ENCODE data around the gene TRIM25. TPM values are rescaled to one million over a fixed set of nuclear protein-coding genes. Genes with fewer than 3 reads are reported as not detected.
A peak's percentile ranks its signal among the peaks of the same experiment; 100 is the strongest.

TRIM25 gene
- total and polyA plus RNA-seq, 5 donors from 2014 or later: 4.6 to 58.3 (median 5.9) TPM

- Histone ChIP-seq H3K27me3 (ENCODE audit: control insufficient read depth, insufficient read depth, low read length) (no peaks in the 10 kb centered on the region), H3K36me3 (ENCODE audit: control insufficient read depth, insufficient read depth, low read length) (peaks cover 37% of the 10 kb centered on the region), H3K9me3 (ENCODE audit: control insufficient read depth in 2 of 2, low read length in 2 of 2) (peaks cover 9 to 19% of the 10 kb centered on the region in 2 experiments), H3K4me3 (ENCODE audit: low read depth, low read length) (no peak overlapping the region), H3K4me1 (ENCODE audit: control insufficient read depth, insufficient read depth, low read length, poor library complexity, severe bottlenecking) (no peaks in the 10 kb centered on the region), H3K27ac (ENCODE audit: insufficient read depth, low read length, poor library complexity, severe bottlenecking) (no peak overlapping the region)
- Mint-ChIP-seq H3K27me3 (no peaks in the 10 kb centered on the region), H3K4me3 (no peak overlapping the region), H3K36me3 (peaks cover 29% of the 10 kb centered on the region), H3K9me3 (peaks cover 0 to 12% (median 0%) of the 10 kb centered on the region in 7 donors), H3K4me1 (peaks cover 0 to 4% (median 0%) of the 10 kb centered on the region in 4 donors), H3K27ac (peak overlapping the region in 1 of 3 donors; percentile 74)
- ATAC-seq (ENCODE audit: low read depth in 2 of 2) (no peak), DNase-seq (no peak)
These were observed 20.0 kb upstream of the TRIM25 start for GRCh38 chr17:56933868-56934267.

GRCh38 chr17:56933151-56933745 lies 19.4 kb upstream of the TRIM25 start:
- ATAC-seq (ENCODE audit: low read depth in 2 of 2) (no peak), DNase-seq (no peak)
- peak overlapping the region in 1 of 3 donors; percentile 74 for H3K27ac Mint-ChIP-seq
- Histone ChIP-seq H3K36me3 (ENCODE audit: control insufficient read depth, insufficient read depth, low read length) (peaks cover 31% of the 10 kb centered on the region), H3K4me3 (ENCODE audit: low read depth, low read length) (no peak overlapping the region), H3K27ac (ENCODE audit: insufficient read depth, low read length, poor library complexity, severe bottlenecking) (no peak overlapping the region), H3K9me3 (ENCODE audit: control insufficient read depth in 2 of 2, low read length in 2 of 2) (peaks cover 9 to 19% of the 10 kb centered on the region in 2 experiments), H3K4me1 (ENCODE audit: control insufficient read depth, insufficient read depth, low read length, poor library complexity, severe bottlenecking) (no peaks in the 10 kb centered on the region), H3K27me3 (ENCODE audit: control insufficient read depth, insufficient read depth, low read length) (no peaks in the 10 kb centered on the region)
- H3K27me3 Mint-ChIP-seq: no peaks in the 10 kb centered on the region
- H3K4me3 Mint-ChIP-seq: no peak overlapping the region
- H3K36me3 Mint-ChIP-seq: peaks cover 24% of the 10 kb centered on the region
- H3K9me3 Mint-ChIP-seq: peaks cover 0 to 12% (median 0%) of the 10 kb centered on the region in 7 donors
- H3K4me1 Mint-ChIP-seq: peaks cover 0 to 4% (median 0%) of the 10 kb centered on the region in 4 donors

GRCh38 chr17:56930739-56931337 lies 17.0 kb upstream of the TRIM25 start:
- Mint-ChIP-seq H3K27me3 (peaks cover 1% of the 10 kb centered on the region), H3K4me3 (no peak overlapping the region), H3K36me3 (peaks cover 12% of the 10 kb centered on the region), H3K9me3 (peaks cover 0 to 12% (median 0%) of the 10 kb centered on the region in 7 donors), H3K27ac (no peak overlapping the region), H3K4me1 (no peaks in the 10 kb centered on the region)
- peaks cover 9 to 19% of the 10 kb centered on the region in 2 experiments for H3K9me3 ChIP-seq (ENCODE audit: control insufficient read depth in 2 of 2, low read length in 2 of 2)
- ATAC-seq (ENCODE audit: low read depth in 2 of 2) (no peak), DNase-seq (no peak)
- no peak overlapping the region for H3K4me3 ChIP-seq (ENCODE audit: low read depth, low read length)
- no peaks in the 10 kb centered on the region for H3K4me1 ChIP-seq (ENCODE audit: control insufficient read depth, insufficient read depth, low read length, poor library complexity, severe bottlenecking)
- no peak overlapping the region for H3K27ac ChIP-seq (ENCODE audit: insufficient read depth, low read length, poor library complexity, severe bottlenecking)
- H3K27me3 ChIP-seq (ENCODE audit: control insufficient read depth, insufficient read depth, low read length): no peaks in the 10 kb centered on the region
- H3K36me3 ChIP-seq (ENCODE audit: control insufficient read depth, insufficient read depth, low read length): peaks cover 11% of the 10 kb centered on the region

DNA sequence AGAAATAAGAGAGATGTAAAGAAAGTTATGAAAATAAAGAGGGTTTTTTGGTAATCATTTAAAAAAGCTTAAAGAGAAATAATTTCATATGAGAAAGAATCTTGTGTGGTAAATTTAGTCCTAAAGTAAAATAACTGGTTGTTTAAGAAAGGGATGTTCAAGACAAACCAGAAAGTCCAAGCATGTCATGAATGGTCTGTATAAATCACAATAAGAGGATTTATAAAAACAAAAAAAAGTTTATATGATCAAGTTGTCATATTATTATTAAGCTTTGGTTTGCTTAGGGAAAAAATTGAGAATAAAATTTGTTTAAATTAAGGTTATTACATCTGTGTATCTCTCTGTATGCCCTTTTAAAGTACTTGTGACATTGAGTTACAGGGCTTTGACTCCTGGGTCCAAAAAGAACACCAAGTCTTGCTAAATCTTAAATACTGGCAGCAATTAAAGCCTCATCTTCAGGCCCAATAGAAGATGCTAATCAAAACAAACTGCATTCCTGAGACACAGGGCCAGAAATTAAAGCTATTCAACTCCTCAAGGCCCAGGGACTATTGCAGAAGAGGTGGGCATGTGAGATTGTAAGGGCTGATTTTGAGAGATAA lies 15.6 kb upstream of the TRIM25 start:
- Mint-ChIP-seq H3K4me3 (no peak overlapping the region), H3K36me3 (peaks cover 10% of the 10 kb centered on the region), H3K9me3 (peaks cover 0 to 12% (median 0%) of the 10 kb centered on the region in 7 donors), H3K27ac (no peak overlapping the region), H3K27me3 (peaks cover 10% of the 10 kb centered on the region), H3K4me1 (no peaks in the 10 kb centered on the region)
- no peak overlapping the region for H3K4me3 ChIP-seq (ENCODE audit: low read depth, low read length)
- no peak for ATAC-seq (ENCODE audit: low read depth in 2 of 2)
- no peaks in the 10 kb centered on the region for H3K4me1 ChIP-seq (ENCODE audit: control insufficient read depth, insufficient read depth, low read length, poor library complexity, severe bottlenecking)
- peaks cover 9 to 19% of the 10 kb centered on the region in 2 experiments for H3K9me3 ChIP-seq (ENCODE audit: control insufficient read depth in 2 of 2, low read length in 2 of 2)
- H3K36me3 ChIP-seq (ENCODE audit: control insufficient read depth, insufficient read depth, low read length): peaks cover 4% of the 10 kb centered on the region
- no peaks in the 10 kb centered on the region for H3K27me3 ChIP-seq (ENCODE audit: control insufficient read depth, insufficient read depth, low read length)
- H3K27ac ChIP-seq (ENCODE audit: insufficient read depth, low read length, poor library complexity, severe bottlenecking): no peak overlapping the region
- no peak for DNase-seq

DNA sequence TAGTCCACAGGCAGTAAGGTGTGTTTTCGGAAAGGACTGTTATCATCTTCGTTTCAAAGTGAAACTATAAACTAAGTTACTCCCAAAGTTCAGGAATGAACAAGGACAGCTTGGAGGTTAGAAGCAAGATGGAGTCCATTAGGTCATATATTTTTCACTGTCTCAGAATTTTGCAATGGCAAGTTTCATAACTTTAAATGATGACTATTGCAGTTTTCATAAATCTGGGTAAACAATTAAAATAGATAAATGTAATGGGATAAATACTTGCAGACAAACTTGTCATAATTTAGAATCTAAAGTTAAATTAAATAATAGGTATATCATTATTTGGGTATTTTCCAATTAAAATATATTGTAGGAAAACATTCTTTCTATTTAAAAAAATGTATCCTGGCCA lies 14.7 kb upstream of the TRIM25 start:
- H3K27me3 Mint-ChIP-seq: peaks cover 18% of the 10 kb centered on the region
- no peaks in the 10 kb centered on the region for H3K36me3 ChIP-seq (ENCODE audit: control insufficient read depth, insufficient read depth, low read length)
- no peaks in the 10 kb centered on the region for H3K4me1 Mint-ChIP-seq
- peaks cover 3% of the 10 kb centered on the region for H3K36me3 Mint-ChIP-seq
- no peak overlapping the region for H3K27ac Mint-ChIP-seq
- H3K9me3 Mint-ChIP-seq: peaks cover 0 to 12% (median 0%) of the 10 kb centered on the region in 7 donors
- no peaks in the 10 kb centered on the region for H3K27me3 ChIP-seq (ENCODE audit: control insufficient read depth, insufficient read depth, low read length)
- H3K9me3 ChIP-seq (ENCODE audit: control insufficient read depth in 2 of 2, low read length in 2 of 2): peaks cover 9 to 19% of the 10 kb centered on the region in 2 experiments
- no peak overlapping the region for H3K27ac ChIP-seq (ENCODE audit: insufficient read depth, low read length, poor library complexity, severe bottlenecking)
- H3K4me3 Mint-ChIP-seq: no peak overlapping the region
- DNase-seq (no peak), ATAC-seq (ENCODE audit: low read depth in 2 of 2) (no peak)
- no peaks in the 10 kb centered on the region for H3K4me1 ChIP-seq (ENCODE audit: control insufficient read depth, insufficient read depth, low read length, poor library complexity, severe bottlenecking)
- no peak overlapping the region for H3K4me3 ChIP-seq (ENCODE audit: low read depth, low read length)

- Mint-ChIP-seq H3K27me3 (peaks cover 28% of the 10 kb centered on the region), H3K27ac (no peak overlapping the region), H3K4me3 (no peak overlapping the region), H3K9me3 (peaks cover 0 to 12% (median 0%) of the 10 kb centered on the region in 7 donors), H3K36me3 (no peaks in the 10 kb centered on the region), H3K4me1 (no peaks in the 10 kb centered on the region)
- Histone ChIP-seq H3K4me1 (ENCODE audit: control insufficient read depth, insufficient read depth, low read length, poor library complexity, severe bottlenecking) (no peaks in the 10 kb centered on the region), H3K27me3 (ENCODE audit: control insufficient read depth, insufficient read depth, low read length) (no peaks in the 10 kb centered on the region), H3K36me3 (ENCODE audit: control insufficient read depth, insufficient read depth, low read length) (no peaks in the 10 kb centered on the region), H3K9me3 (ENCODE audit: control insufficient read depth in 2 of 2, low read length in 2 of 2) (peaks cover 9 to 19% of the 10 kb centered on the region in 2 experiments), H3K4me3 (ENCODE audit: low read depth, low read length) (no peak overlapping the region), H3K27ac (ENCODE audit: insufficient read depth, low read length, poor library complexity, severe bottlenecking) (no peak overlapping the region)
- DNase-seq: no peak
- no peak for ATAC-seq (ENCODE audit: low read depth in 2 of 2)
These were observed 12.9 kb upstream of the TRIM25 start for GRCh38 chr17:56926704-56927103.

- Histone ChIP-seq H3K9me3 (ENCODE audit: control insufficient read depth in 2 of 2, low read length in 2 of 2) (peaks cover 9 to 19% of the 10 kb centered on the region in 2 experiments), H3K27me3 (ENCODE audit: control insufficient read depth, insufficient read depth, low read length) (no peaks in the 10 kb centered on the region), H3K4me3 (ENCODE audit: low read depth, low read length) (no peak overlapping the region), H3K27ac (ENCODE audit: insufficient read depth, low read length, poor library complexity, severe bottlenecking) (no peak overlapping the region), H3K4me1 (ENCODE audit: control insufficient read depth, insufficient read depth, low read length, poor library complexity, severe bottlenecking) (no peaks in the 10 kb centered on the region), H3K36me3 (ENCODE audit: control insufficient read depth, insufficient read depth, low read length) (no peaks in the 10 kb centered on the region)
- Mint-ChIP-seq H3K27ac (no peak overlapping the region), H3K4me3 (no peak overlapping the region), H3K36me3 (no peaks in the 10 kb centered on the region), H3K9me3 (peaks cover 0 to 12% (median 0%) of the 10 kb centered on the region in 7 donors), H3K4me1 (no peaks in the 10 kb centered on the region), H3K27me3 (peaks cover 29% of the 10 kb centered on the region)
- ATAC-seq (ENCODE audit: low read depth in 2 of 2) (no peak), DNase-seq (no peak)
These were observed 12.4 kb upstream of the TRIM25 start for GRCh38 chr17:56926270-56926669.

All from CD4-positive, CD25-positive, alpha-beta regulatory T cell (primary cell).